ENCODE data around the gene SNX27.

GRCh38 chr1:151728151-151729054 is 116.6 kb downstream of the SNX27 start:
- TF ChIP-seq CTCF (IDR thresholded peaks at IDR 0.05) (no peak), POLR2AphosphoS5 (IDR thresholded peaks at IDR 0.05) (no peak), POLR2A (IDR thresholded peaks at IDR 0.05) (no peak)
